HG03108 (cell line): ENCODE measurements around the gene PNN.
"Not testable (repeated sequence)": the region's sequence is repeated elsewhere in the genome, so short reads cannot be mapped to it uniquely, and the experiment has no call there.

Experiments
- ATAC-seq: cut with Tn5 transposase; IDR thresholded peaks from one replicate; pipeline ENCODE4 v1.9.1; 2021; ENCODE audit warnings: moderate library complexity; ENCODE audit not compliant: unreplicated experiment

The PNN gene

GRCh38 chr14:39174560-39175444 is at the start of gene PNN:
TSS of gene PNN (plus strand) at chr14:39175254. CDS start at chr14:39175280, 26 bp downstream.
- ATAC-seq = peak; percentile 91

GRCh38 chr14:39137835-39138234 is 37.2 kb upstream of the PNN start:
- ATAC-seq = not testable (repeated sequence)

GRCh38 chr14:39138440-39138839 is 36.6 kb upstream of the PNN start:
- ATAC-seq = no peak

GRCh38 chr14:39140170-39140569 is 34.9 kb upstream of the PNN start:
- ATAC-seq = no peak

- ATAC-seq = not testable (repeated sequence)
Measured at GRCh38 chr14:39141623-39142022, 33.4 kb upstream of the PNN start.

- ATAC-seq = not testable (repeated sequence)
Measured at GRCh38 chr14:39143226-39143625, 31.8 kb upstream of the PNN start.

GRCh38 chr14:39145266-39145966 is 29.6 kb upstream of the PNN start:
- ATAC-seq = no peak

- ATAC-seq = no peak
Measured at GRCh38 chr14:39154594-39155189, 20.4 kb upstream of the PNN start.

GRCh38 chr14:39157491-39157890 is 17.6 kb upstream of the PNN start:
- ATAC-seq = no peak

- ATAC-seq = no peak
Measured at GRCh38 chr14:39158222-39158858, 16.7 kb upstream of the PNN start.

- no peak for ATAC-seq
Measured at GRCh38 chr14:39160494-39160893, 14.6 kb upstream of the PNN start.

- ATAC-seq = not testable (repeated sequence)
Measured at GRCh38 chr14:39167797-39168320, 7.2 kb upstream of the PNN start.

GRCh38 chr14:39168591-39168990 is 6.5 kb upstream of the PNN start:
- no peak for ATAC-seq

- ATAC-seq = no peak
Measured at GRCh38 chr14:39169541-39169900, 5.5 kb upstream of the PNN start.

GRCh38 chr14:39173198-39173597 is 1.9 kb upstream of the PNN start:
- ATAC-seq = no peak

GRCh38 chr14:39175445-39176262 is 600 bp downstream of the PNN start:
- ATAC-seq = peak; percentile 3

- ATAC-seq = no peak
Measured at GRCh38 chr14:39176263-39177167, 1.5 kb downstream of the PNN start.

GRCh38 chr14:39177168-39177545 is 2.1 kb downstream of the PNN start:
- no peak for ATAC-seq

GRCh38 chr14:39179042-39179441 is 4.0 kb downstream of the PNN start:
- ATAC-seq = no peak
